Measurements from ENCODE around the gene PPM1B. TPM values are rescaled to one million over a fixed set of nuclear protein-coding genes. Genes with fewer than 3 reads are reported as not detected.

Gene PPM1B
- total and polyA plus RNA-seq, 9 of the 15 experiments (the other 6 are each of a cell fraction or from before 2014, with no cell fraction given) = 8.9 to 44.0 (median 28.6) TPM

DNA sequence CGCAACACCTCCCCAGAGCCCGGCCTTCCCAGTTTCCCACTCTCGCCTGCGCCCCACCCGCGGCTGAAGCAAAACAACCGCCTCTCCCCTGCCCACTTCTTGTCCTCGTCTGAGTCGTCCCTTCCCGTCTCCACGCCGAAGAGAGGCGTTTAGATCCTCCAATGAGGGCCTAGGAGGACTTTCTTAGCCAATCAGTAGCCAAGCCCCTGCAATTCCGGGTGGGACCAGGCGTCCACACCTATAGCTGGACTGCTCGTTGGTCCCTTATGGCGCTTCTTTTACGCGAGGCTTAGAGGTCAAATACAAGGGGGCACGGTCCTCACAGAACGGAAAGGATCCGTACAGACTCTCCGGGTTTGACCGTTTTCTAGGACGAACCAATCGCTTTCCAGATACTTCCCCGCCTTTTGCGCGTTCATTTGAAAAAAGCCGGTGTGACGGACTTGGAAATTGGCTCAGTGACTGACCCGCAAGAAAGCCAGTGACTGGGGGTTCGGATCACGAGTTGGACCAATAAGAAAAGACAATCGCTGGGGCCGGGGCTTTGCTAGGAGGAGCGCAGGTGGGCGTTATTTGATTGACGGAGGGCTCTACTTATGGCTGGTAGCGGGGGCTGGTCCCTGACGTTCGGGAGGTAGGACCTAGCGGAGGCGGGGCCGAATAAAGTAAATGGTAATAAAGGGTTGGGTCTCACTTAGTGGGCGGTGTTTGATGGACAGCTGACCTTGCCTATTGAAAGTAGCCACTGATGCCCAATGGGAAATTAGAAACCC, 581 bp upstream of the PPM1B start (continued):
- TF ChIP-seq MEF2D (tag; conservative IDR thresholded peaks at IDR 0.05; ENCODE audit: low read depth) = 0 out of 2 replicates have a peak, but pooled peaks have one; percentile 6
- TF ChIP-seq KDM5B (IDR thresholded peaks at IDR 0.05; ENCODE audit: insufficient replicate concordance, low read depth, low read length) = peak; percentile 50
- TF ChIP-seq ZNF444 (CRISPR knock-in tag; IDR thresholded peaks at IDR 0.05) = no peak
- TF ChIP-seq XRCC3 (IDR thresholded peaks at IDR 0.05) = no peak
- no peak for TF ChIP-seq PHB2 (IDR thresholded peaks at IDR 0.05; ENCODE audit: low read depth)
- no peak; the same call in 1 of the 2 replicates for TF ChIP-seq FOXJ2 (tag; IDR thresholded peaks at IDR 0.05)
- no peak for TF ChIP-seq ZNF655 (CRISPR knock-in tag; IDR thresholded peaks at IDR 0.05)
- peak; percentile 86 for TF ChIP-seq ZBTB2 (IDR thresholded peaks at IDR 0.05)
- peak; percentile 93 for TF ChIP-seq MTA1 (IDR thresholded peaks at IDR 0.05; ENCODE audit: borderline replicate concordance)
- peak; percentile 89 for TF ChIP-seq CEBPZ (IDR thresholded peaks at IDR 0.05; ENCODE audit: borderline replicate concordance, low read depth, low read length)
- no peak for TF ChIP-seq ZNF274 (IDR thresholded peaks at IDR 0.05; ENCODE audit: borderline replicate concordance, low read depth, low read length)
- TF ChIP-seq, protein P1, sequence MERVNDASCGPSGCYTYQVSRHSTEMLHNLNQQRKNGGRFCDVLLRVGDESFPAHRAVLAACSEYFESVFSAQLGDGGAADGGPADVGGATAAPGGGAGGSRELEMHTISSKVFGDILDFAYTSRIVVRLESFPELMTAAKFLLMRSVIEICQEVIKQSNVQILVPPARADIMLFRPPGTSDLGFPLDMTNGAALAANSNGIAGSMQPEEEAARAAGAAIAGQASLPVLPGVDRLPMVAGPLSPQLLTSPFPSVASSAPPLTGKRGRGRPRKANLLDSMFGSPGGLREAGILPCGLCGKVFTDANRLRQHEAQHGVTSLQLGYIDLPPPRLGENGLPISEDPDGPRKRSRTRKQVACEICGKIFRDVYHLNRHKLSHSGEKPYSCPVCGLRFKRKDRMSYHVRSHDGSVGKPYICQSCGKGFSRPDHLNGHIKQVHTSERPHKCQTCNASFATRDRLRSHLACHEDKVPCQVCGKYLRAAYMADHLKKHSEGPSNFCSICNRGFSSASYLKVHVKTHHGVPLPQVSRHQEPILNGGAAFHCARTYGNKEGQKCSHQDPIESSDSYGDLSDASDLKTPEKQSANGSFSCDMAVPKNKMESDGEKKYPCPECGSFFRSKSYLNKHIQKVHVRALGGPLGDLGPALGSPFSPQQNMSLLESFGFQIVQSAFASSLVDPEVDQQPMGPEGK (CRISPR knock-in tag; IDR thresholded peaks at IDR 0.05; ENCODE audit: borderline replicate concordance) = no peak
- no peak for TF ChIP-seq ZNF395 (CRISPR knock-in tag; IDR thresholded peaks at IDR 0.05)
- TF ChIP-seq, protein P2, sequence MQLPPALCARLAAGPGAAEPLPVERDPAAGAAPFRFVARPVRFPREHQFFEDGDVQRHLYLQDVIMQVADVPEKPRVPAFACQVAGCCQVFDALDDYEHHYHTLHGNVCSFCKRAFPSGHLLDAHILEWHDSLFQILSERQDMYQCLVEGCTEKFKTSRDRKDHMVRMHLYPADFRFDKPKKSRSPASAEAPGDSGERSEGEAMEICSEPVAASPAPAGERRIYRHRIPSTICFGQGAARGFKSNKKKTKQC (CRISPR knock-in tag; IDR thresholded peaks at IDR 0.05) = peak; percentile 71; the same call in 1 of the 2 replicates
- no peak for TF ChIP-seq ZFP36 (IDR thresholded peaks at IDR 0.05; ENCODE audit: low read depth, low read length, partially characterized antibody)
- peak; percentile 97 for TF ChIP-seq ESRRA (IDR thresholded peaks at IDR 0.05; ENCODE audit: borderline replicate concordance, low read depth)

Measured in K562 (cell line).